ENCODE measurements around the gene ADAMTS18. TPM values are rescaled to one million over a fixed set of nuclear protein-coding genes. Genes with fewer than 3 reads are reported as not detected.

ADAMTS18 gene
- total RNA-seq, 1 experiment from 2014 or later = not detected

- no peak for DNase-seq (ENCODE audit: low read depth, low spot score)
- in situ Hi-C loops (cut with HindIII; ENCODE audit: low pct_unique_long_range_greater_than_20kb, low sequenced_read_pairs) = no loop called here
Measured at GRCh38 chr16:77373726-77374125, 61.1 kb downstream of the ADAMTS18 start.

DNA sequence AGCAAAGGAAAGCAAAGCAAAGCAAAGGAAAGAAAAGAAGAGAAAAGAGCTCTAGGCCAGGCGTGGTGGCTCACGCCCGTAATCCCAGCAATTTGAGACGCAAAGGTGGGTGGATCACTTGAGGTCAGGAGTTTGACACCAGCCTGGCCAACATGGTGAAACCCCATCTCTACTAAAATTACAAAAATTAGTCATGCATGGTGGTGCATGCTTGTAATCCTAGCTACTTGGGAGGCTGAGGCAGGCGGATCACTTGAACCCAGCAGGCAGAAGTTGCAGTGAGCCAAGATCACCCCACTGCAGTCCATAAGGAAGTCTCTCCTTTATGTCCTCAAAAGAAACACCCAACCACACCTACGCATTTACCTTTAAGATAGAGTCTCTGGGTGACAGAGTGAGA, 70.1 kb downstream of the ADAMTS18 start:
- no peak for DNase-seq (ENCODE audit: low read depth, low spot score)
- in situ Hi-C loops (cut with HindIII; ENCODE audit: low pct_unique_long_range_greater_than_20kb, low sequenced_read_pairs) = no loop called here

- peak; percentile 13 for DNase-seq (ENCODE audit: low read depth, low spot score)
- in situ Hi-C loops (cut with HindIII; ENCODE audit: low pct_unique_long_range_greater_than_20kb, low sequenced_read_pairs) = no loop called here
Measured at GRCh38 chr16:77359065-77359502, 75.8 kb downstream of the ADAMTS18 start.

DNA sequence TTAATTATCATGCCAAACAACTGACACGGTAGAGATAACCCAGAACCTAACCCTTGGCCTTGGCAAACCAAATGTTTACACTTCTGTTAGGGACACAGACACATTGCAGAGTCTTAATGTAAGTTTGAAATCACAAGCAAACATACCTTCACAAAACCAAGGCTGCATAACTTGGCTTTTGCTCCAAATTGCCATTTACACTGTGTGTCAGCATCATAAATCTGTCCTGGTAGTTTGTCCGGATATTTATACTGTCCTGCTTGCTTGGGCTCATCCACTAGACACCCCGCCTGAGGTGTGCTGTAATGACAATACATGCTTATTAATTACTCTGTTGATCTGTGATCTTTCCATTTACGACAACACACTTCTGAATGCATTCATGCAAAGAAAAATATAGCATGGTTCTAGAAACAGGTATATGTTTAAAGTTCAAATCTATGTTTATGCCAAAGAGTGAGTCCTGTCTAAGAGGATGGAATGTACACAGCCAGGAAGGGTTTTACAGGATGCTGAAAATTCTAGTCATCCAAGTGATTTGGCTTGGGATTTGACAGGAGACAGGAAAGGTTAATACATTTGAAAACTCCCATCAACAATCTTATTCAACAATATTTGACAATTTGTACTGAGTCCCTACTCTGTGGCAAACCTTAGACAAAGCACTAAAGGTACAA, 81.1 kb downstream of the ADAMTS18 start:
- in situ Hi-C loops (cut with HindIII; ENCODE audit: low pct_unique_long_range_greater_than_20kb, low sequenced_read_pairs) = no loop called here
- DNase-seq (ENCODE audit: low read depth, low spot score) = no peak

- in situ Hi-C loops (cut with HindIII; ENCODE audit: low pct_unique_long_range_greater_than_20kb, low sequenced_read_pairs) = no loop called here
- DNase-seq (ENCODE audit: low read depth, low spot score) = no peak
Measured at GRCh38 chr16:77344341-77344740, 90.5 kb downstream of the ADAMTS18 start.

DNA sequence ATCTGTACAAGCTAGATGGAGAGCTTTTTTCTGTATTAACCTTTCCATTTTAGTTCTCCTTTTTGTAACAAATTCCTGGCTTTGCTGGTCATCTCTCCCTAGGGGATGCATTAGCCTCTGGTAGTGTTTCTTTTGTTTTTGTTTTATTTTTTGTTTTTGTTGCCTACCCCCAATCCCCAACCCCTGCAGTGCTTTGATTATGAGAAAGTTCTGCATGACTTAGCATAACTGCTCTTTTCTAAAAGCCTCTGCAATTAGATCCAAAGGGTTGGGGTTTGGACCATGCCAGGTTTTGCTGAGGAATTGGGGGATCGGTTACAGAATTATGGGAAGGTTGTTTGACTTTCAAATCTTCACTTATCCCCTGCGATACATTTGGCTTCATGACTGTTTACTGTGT, 98.2 kb downstream of the ADAMTS18 start:
- in situ Hi-C loops (cut with HindIII; ENCODE audit: low pct_unique_long_range_greater_than_20kb, low sequenced_read_pairs) = no loop called here
- no peak for DNase-seq (ENCODE audit: low read depth, low spot score)

DNA sequence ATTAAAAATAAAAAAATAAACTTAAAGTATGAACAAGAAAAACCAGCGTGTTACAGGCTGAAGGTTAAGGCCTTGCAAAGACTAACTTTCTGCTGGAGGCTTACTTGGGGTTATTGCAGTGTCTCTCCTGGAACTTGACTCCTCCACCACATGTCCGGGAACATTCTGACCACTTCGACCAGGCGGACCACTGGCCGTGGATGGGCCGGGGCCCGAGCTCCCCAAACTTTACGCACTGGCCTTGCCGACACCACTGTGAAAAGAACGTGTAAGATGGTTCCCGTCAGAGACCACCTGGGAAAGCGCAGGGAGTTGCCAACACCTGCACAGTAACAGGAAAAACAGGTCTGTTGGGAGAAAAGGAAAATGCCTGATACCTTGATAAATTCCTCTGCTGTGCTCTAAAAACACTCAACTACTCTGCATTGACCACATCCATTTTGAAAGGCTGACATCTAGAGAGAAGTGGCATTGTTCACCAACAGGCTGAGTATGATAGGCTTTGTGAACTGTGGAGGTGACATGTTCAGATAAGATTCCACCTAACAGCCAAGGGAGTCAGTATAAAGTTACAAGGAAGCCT, 99.1 kb downstream of the ADAMTS18 start:
- DNase-seq (ENCODE audit: low read depth, low spot score) = no peak
- in situ Hi-C loops (cut with HindIII; ENCODE audit: low pct_unique_long_range_greater_than_20kb, low sequenced_read_pairs) = no loop called here

- DNase-seq (ENCODE audit: low read depth, low spot score) = no peak
- in situ Hi-C loops (cut with HindIII; ENCODE audit: low pct_unique_long_range_greater_than_20kb, low sequenced_read_pairs) = no loop called here
Measured at GRCh38 chr16:77332792-77333191, 102.0 kb downstream of the ADAMTS18 start.

- in situ Hi-C loops (cut with HindIII; ENCODE audit: low pct_unique_long_range_greater_than_20kb, low sequenced_read_pairs) = no loop called here
- no peak for DNase-seq (ENCODE audit: low read depth, low spot score)
Measured at GRCh38 chr16:77331802-77332586, 102.8 kb downstream of the ADAMTS18 start.

DNA sequence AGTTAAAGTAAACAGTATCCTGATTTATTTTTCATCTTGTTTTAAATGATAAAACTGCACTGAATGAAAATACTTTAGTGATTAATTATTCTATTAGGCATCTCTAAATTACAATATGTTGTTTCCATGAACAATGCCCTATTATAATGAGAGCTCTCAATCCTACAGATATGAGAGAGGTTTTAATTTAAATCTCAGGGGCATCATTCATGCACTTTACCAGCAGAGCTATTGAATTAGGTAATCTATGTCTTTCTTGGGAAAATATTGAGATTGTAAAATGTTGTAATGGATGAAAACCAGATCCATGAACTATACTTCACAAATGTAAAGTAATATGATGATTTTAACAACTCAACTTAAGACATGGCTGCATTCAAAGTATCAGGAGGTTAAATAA, 103.8 kb downstream of the ADAMTS18 start:
- DNase-seq (ENCODE audit: low read depth, low spot score) = no peak
- in situ Hi-C loops (cut with HindIII; ENCODE audit: low pct_unique_long_range_greater_than_20kb, low sequenced_read_pairs) = no loop called here

DNA sequence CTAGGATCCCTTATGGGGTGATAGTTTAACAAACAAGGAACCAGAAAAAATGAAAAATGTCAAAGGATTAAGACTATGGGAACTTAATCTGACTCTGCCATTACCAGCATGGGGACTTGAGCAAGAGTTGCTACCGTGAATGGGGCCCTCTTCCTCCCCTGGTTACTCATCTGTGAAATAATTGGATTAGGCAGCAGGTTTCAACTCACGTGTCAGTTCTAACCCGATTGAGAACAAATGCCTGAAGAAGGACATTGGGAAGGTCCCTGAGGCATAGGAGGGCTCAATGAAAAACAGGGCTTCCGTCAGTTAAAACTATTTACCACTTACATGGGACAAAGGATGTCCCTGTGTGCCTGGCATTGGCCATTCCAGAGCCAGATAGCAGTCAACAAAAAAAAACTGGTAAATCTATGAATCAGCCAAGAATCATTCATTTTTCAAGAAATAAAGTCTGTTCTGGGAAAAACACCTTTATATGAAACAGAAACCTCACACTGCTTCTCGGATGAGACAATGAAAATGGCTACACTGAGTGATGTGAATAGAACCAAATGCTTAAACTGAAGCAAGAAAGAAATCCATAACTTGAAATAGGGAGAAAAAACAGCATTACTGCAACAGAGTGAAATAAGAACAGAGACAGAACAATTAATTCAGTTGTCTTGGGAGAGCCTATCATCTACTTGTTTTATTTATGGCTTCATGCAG, 104.3 kb downstream of the ADAMTS18 start:
- in situ Hi-C loops (cut with HindIII; ENCODE audit: low pct_unique_long_range_greater_than_20kb, low sequenced_read_pairs) = no loop called here

DNA sequence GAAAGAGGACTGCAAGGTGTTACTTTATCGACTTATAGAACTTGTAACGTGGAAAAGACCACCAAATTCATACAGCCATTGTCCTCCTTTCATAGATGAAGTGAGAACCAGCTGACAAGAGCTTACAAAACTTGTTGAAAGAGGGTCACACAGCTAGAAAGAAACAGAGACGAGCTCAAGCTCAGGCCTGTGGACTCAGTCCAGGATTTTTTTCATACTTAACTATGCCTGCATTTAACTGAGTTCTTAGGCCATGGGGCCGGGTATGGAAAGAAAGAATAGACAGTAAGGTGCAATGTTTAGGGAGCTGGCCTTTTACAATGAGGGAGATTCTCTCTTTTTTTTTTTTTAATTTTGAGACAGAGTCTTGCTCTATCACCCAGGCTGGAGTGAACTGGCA, 106.1 kb downstream of the ADAMTS18 start:
- no peak for DNase-seq (ENCODE audit: low read depth, low spot score)
- in situ Hi-C loops (cut with HindIII; ENCODE audit: low pct_unique_long_range_greater_than_20kb, low sequenced_read_pairs) = no loop called here

More for the DNA sequence above, 104.3 kb downstream of the ADAMTS18 start:
- DNase-seq (ENCODE audit: low read depth, low spot score) = no peak

DNA sequence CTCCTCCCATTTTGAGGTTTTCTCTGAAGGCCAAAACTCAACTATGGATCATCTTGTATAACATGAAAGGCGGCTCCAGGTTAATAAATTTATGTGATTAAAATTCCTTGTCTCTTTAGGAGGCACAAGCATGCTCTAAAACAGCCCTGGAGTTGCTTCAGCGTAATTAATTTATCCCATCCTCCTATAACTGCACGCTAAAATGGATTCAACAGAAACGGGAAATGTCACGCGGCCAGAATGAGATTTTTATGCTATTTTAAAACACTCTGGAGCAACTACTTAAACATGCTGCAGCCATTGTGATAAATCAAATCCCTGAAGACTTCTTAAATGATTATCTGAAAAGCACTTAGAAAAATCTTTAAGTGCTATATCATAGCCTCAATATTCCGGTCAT, 106.6 kb downstream of the ADAMTS18 start:
- in situ Hi-C loops (cut with HindIII; ENCODE audit: low pct_unique_long_range_greater_than_20kb, low sequenced_read_pairs) = no loop called here
- no peak for DNase-seq (ENCODE audit: low read depth, low spot score)

DNA sequence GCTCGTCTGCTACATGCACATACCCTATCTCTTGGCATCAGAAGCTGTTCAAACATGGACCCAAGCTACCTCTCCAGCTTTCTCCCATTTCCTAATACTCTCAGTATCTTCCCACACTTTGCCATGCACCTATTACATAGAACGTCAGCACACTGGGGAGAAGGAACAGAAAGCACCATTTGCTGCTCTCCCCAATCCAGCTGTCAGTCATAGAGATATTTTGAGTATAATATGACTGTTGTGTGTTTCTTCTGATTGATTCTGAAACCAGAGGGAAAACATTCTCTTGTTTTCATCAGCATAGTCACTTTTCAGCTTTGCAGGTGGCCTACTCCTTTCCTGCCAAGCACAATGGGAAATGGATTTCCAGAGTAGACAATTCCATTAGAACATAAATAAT, 107.1 kb downstream of the ADAMTS18 start:
- in situ Hi-C loops (cut with HindIII; ENCODE audit: low pct_unique_long_range_greater_than_20kb, low sequenced_read_pairs) = no loop called here
- no peak for DNase-seq (ENCODE audit: low read depth, low spot score)

DNA sequence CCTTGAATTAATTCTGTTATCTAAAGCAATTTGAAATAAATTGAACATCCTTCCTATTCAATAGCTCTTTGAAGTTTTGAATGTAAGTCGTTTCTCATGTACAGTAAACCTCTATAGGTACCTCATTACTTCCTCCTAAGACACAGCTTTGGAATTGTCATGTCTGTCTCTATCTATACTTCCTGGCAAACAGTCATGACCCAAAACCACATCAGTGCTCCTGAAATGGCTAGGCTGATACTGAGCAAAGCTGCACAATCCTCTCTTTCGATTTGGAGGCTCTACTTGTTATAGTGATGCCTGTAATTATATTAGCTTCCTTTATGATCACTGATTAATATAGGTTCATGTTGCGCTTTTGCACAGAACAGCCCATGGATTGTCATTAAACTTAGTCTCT, 110.1 kb downstream of the ADAMTS18 start:
- no peak for DNase-seq (ENCODE audit: low read depth, low spot score)
- in situ Hi-C loops (cut with HindIII; ENCODE audit: low pct_unique_long_range_greater_than_20kb, low sequenced_read_pairs) = no loop called here

GRCh38 chr16:77323695-77324094, 111.1 kb downstream of the ADAMTS18 start:
- DNase-seq (ENCODE audit: low read depth, low spot score) = no peak
- in situ Hi-C loops (cut with HindIII; ENCODE audit: low pct_unique_long_range_greater_than_20kb, low sequenced_read_pairs) = no loop called here

- DNase-seq (ENCODE audit: low read depth, low spot score) = no peak
- in situ Hi-C loops (cut with HindIII; ENCODE audit: low pct_unique_long_range_greater_than_20kb, low sequenced_read_pairs) = no loop called here
Measured at GRCh38 chr16:77322757-77323156, 112.1 kb downstream of the ADAMTS18 start.

DNA sequence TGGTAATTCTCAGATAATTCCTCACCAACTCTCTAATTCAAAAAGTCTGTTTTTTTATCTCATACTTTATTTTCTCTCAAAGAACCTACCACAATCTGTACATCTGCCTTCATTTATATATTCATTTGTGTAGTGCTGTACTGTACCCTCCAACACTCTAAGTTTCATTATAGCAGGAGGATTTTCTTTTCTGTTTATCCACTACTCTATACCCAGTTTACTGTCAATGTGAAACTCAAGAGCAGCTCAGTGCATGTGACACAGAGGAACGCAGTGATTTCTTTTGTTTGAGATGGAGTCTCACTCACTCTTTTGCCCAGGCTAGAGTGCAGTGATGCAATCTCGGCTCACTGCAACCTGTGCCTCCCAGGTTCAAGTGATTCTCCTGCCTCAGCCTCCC, 117.8 kb downstream of the ADAMTS18 start:
- in situ Hi-C loops (cut with HindIII; ENCODE audit: low pct_unique_long_range_greater_than_20kb, low sequenced_read_pairs) = no loop called here
- DNase-seq (ENCODE audit: low read depth, low spot score) = no peak
